ENCODE data around the gene PDIA6.

Gene PDIA6

GRCh38 chr2:10755621-10756020 lies 57.0 kb downstream of the PDIA6 start:
- H3K4me1 ChIP-seq (ENCODE audit: control insufficient read depth in 1 of 2, insufficient read depth in 1 of 2, low read depth in 1 of 2, low read length in 1 of 2) = no peaks in the 10 kb centered on the region
- H3K9me3 ChIP-seq = no peaks in the 10 kb centered on the region
- no peak overlapping the region for H3K4me3 ChIP-seq (ENCODE audit: low read depth in 1 of 2, low read length in 1 of 2)
- no peak for TF ChIP-seq CTCF (IDR thresholded peaks at IDR 0.05)
- no peaks in the 10 kb centered on the region for H3K36me3 ChIP-seq
- no peak overlapping the region for H3K27ac ChIP-seq
- H3K27me3 ChIP-seq = peaks cover 5% of the 10 kb centered on the region

GRCh38 chr2:10753876-10754275 lies 58.7 kb downstream of the PDIA6 start:
- H3K27ac ChIP-seq = no peak overlapping the region
- peaks cover 7% of the 10 kb centered on the region for H3K27me3 ChIP-seq
- no peak for TF ChIP-seq CTCF (IDR thresholded peaks at IDR 0.05)
- H3K4me1 ChIP-seq (ENCODE audit: control insufficient read depth in 1 of 2, insufficient read depth in 1 of 2, low read depth in 1 of 2, low read length in 1 of 2) = no peaks in the 10 kb centered on the region
- H3K4me3 ChIP-seq (ENCODE audit: low read depth in 1 of 2, low read length in 1 of 2) = no peak overlapping the region
- H3K36me3 ChIP-seq = no peaks in the 10 kb centered on the region
- no peaks in the 10 kb centered on the region for H3K9me3 ChIP-seq

- H3K4me1 ChIP-seq (ENCODE audit: control insufficient read depth in 1 of 2, insufficient read depth in 1 of 2, low read depth in 1 of 2, low read length in 1 of 2) = no peaks in the 10 kb centered on the region
- no peak overlapping the region for H3K4me3 ChIP-seq (ENCODE audit: low read depth in 1 of 2, low read length in 1 of 2)
- no peak overlapping the region for H3K27ac ChIP-seq
- TF ChIP-seq CTCF (IDR thresholded peaks at IDR 0.05) = no peak
- H3K27me3 ChIP-seq = peaks cover 11% of the 10 kb centered on the region
- no peaks in the 10 kb centered on the region for H3K9me3 ChIP-seq
- no peaks in the 10 kb centered on the region for H3K36me3 ChIP-seq
Observed at GRCh38 chr2:10753156-10753555, 59.4 kb downstream of the PDIA6 start.

GRCh38 chr2:10752236-10752635 lies 60.3 kb downstream of the PDIA6 start:
- H3K27me3 ChIP-seq = peaks cover 11% of the 10 kb centered on the region
- H3K9me3 ChIP-seq = no peaks in the 10 kb centered on the region
- H3K27ac ChIP-seq = no peak overlapping the region
- H3K36me3 ChIP-seq = no peaks in the 10 kb centered on the region
- H3K4me3 ChIP-seq (ENCODE audit: low read depth in 1 of 2, low read length in 1 of 2) = no peak overlapping the region
- no peak for TF ChIP-seq CTCF (IDR thresholded peaks at IDR 0.05)
- H3K4me1 ChIP-seq (ENCODE audit: control insufficient read depth in 1 of 2, insufficient read depth in 1 of 2, low read depth in 1 of 2, low read length in 1 of 2) = no peaks in the 10 kb centered on the region

- no peak for TF ChIP-seq CTCF (IDR thresholded peaks at IDR 0.05)
- H3K27ac ChIP-seq = no peak overlapping the region
Observed at GRCh38 chr2:10750610-10751009, 62.0 kb downstream of the PDIA6 start.

GRCh38 chr2:10742666-10743065 lies 69.9 kb downstream of the PDIA6 start:
- H3K4me1 ChIP-seq (ENCODE audit: control insufficient read depth in 1 of 2, insufficient read depth in 1 of 2, low read depth in 1 of 2, low read length in 1 of 2) = no peaks in the 10 kb centered on the region
- no peaks in the 10 kb centered on the region for H3K36me3 ChIP-seq
- H3K9me3 ChIP-seq = no peaks in the 10 kb centered on the region
- no peaks in the 10 kb centered on the region for H3K27me3 ChIP-seq
- H3K4me3 ChIP-seq (ENCODE audit: low read depth in 1 of 2, low read length in 1 of 2) = no peak overlapping the region
- no peak for TF ChIP-seq CTCF (IDR thresholded peaks at IDR 0.05)
- no peak overlapping the region for H3K27ac ChIP-seq

More at GRCh38 chr2:10750610-10751009, 62.0 kb downstream of the PDIA6 start:
- Histone ChIP-seq H3K9me3 (no peaks in the 10 kb centered on the region), H3K4me3 (ENCODE audit: low read depth in 1 of 2, low read length in 1 of 2) (no peak overlapping the region), H3K4me1 (ENCODE audit: control insufficient read depth in 1 of 2, insufficient read depth in 1 of 2, low read depth in 1 of 2, low read length in 1 of 2) (no peaks in the 10 kb centered on the region), H3K36me3 (no peaks in the 10 kb centered on the region), H3K27me3 (peaks cover 11% of the 10 kb centered on the region)
